ENCODE measurements around the gene ATP2C2.

The ATP2C2 gene

GRCh38 chr16:84360170-84360569 is 8.2 kb upstream of the ATP2C2 start (continued):
- TF ChIP-seq ZNF26 (tag by site-specific recombination; IDR thresholded peaks at IDR 0.05) (no peak), ZNF561 (tag by site-specific recombination; IDR thresholded peaks at IDR 0.05; ENCODE audit: borderline replicate concordance) (no peak), ZNF707 (tag by site-specific recombination; IDR thresholded peaks at IDR 0.05) (no peak), PRDM1 (tag by site-specific recombination; IDR thresholded peaks at IDR 0.05) (no peak), ZBTB21 (tag by site-specific recombination; IDR thresholded peaks at IDR 0.05) (no peak), WT1 (tag by site-specific recombination; IDR thresholded peaks at IDR 0.05) (no peak), ZBTB10 (tag by site-specific recombination; IDR thresholded peaks at IDR 0.05) (no peak), PATZ1 (tag by site-specific recombination; IDR thresholded peaks at IDR 0.05) (no peak), ZBTB8A (tag by site-specific recombination; IDR thresholded peaks at IDR 0.05) (no peak), SALL2 (tag by site-specific recombination; IDR thresholded peaks at IDR 0.05; ENCODE audit: borderline replicate concordance) (no peak), ZNF629 (tag by site-specific recombination; IDR thresholded peaks at IDR 0.05) (no peak), ZNF521 (tag by site-specific recombination; IDR thresholded peaks at IDR 0.05) (no peak), ZFP41 (tag by site-specific recombination; IDR thresholded peaks at IDR 0.05; ENCODE audit: borderline replicate concordance) (no peak)

- CTCF ChIA-PET = no interaction called here
- POLR2A ChIA-PET = no interaction called here
- Histone ChIP-seq H3K4me1 (ENCODE audit: control insufficient read depth, insufficient read depth, low read length) (no peaks in the 10 kb centered on the region), H3K27ac (ENCODE audit: extremely low read depth, low read depth, low read length) (no peak overlapping the region), H3K9me3 (ENCODE audit: control insufficient read depth, insufficient read depth, low read depth, low read length) (no peaks in the 10 kb centered on the region), H3K4me3 (ENCODE audit: low read depth, low read length) (no peak overlapping the region), H3K36me3 (ENCODE audit: control insufficient read depth in 2 of 2, insufficient read depth in 1 of 2, low read length in 2 of 2) (no peaks in the 10 kb centered on the region)
- TF ChIP-seq ATF2 (tag by site-specific recombination; IDR thresholded peaks at IDR 0.05; ENCODE audit: low read depth) (0 out of 2 replicates have a peak, but pooled peaks have one; percentile 35), TSHZ1 (tag by site-specific recombination; IDR thresholded peaks at IDR 0.05; ENCODE audit: borderline replicate concordance) (no peak)
Measured at GRCh38 chr16:84360748-84361147, 7.6 kb upstream of the ATP2C2 start.

Data from HEK293 (cell line).